GM21423 (cell line): ENCODE data around the gene CACNA2D2.

Experiments used
- ATAC-seq: cut with Tn5 transposase; IDR thresholded peaks from one replicate; pipeline ENCODE4 v1.9.1; 2021; ENCODE audit warnings: mild to moderate bottlenecking, moderate library complexity; ENCODE audit not compliant: unreplicated experiment

Gene CACNA2D2

DNA sequence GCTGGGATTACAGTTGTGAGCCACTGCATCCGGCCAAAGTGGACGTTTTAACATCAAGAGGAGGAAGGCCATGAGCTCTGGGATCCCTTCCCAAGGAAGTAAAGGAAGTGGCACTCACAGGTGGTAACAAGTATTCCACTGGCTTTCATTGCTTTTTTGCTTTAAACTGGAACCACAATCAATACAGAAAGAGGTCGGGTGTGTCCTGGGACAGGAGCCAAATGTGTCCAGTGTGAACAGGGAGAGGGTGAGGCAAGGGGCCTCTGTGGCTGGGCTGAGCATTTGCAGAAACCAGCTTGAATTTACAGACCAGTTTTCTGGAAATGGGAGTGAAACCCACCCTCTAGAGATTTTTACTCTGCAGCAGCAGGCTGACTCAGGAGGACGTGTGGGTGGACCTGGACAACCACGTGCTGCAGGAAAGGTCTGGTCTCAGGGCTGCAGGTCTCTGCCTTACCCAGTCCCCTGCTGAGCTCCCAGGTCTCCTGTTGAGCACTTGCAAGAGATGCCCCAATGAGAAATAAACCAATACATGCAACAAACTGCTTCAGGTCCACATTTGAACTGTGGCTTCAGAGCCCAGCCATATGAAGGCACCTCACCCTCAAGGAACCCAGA, 101.3 kb downstream of the CACNA2D2 start:
- no peak for ATAC-seq

DNA sequence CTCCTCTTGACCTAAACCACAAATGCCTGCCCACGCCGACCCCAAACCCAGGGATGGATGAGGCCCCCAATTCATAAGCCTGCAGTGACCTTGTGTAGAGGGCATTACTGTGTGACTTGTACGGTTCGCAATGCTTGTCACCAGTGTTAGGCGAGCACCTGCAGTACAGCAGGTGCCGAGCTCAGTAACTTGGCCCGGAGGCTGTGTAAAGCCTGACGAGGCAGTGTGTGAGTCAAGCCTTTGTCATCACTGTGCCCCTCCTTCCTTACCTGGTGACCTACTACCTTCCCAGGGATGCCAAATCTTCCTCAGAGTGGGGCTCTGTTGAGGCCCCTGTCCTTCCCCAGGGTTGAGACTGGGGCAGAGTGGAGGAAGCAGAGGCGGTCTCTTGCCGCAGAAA, 106.9 kb downstream of the CACNA2D2 start:
- no peak for ATAC-seq

DNA sequence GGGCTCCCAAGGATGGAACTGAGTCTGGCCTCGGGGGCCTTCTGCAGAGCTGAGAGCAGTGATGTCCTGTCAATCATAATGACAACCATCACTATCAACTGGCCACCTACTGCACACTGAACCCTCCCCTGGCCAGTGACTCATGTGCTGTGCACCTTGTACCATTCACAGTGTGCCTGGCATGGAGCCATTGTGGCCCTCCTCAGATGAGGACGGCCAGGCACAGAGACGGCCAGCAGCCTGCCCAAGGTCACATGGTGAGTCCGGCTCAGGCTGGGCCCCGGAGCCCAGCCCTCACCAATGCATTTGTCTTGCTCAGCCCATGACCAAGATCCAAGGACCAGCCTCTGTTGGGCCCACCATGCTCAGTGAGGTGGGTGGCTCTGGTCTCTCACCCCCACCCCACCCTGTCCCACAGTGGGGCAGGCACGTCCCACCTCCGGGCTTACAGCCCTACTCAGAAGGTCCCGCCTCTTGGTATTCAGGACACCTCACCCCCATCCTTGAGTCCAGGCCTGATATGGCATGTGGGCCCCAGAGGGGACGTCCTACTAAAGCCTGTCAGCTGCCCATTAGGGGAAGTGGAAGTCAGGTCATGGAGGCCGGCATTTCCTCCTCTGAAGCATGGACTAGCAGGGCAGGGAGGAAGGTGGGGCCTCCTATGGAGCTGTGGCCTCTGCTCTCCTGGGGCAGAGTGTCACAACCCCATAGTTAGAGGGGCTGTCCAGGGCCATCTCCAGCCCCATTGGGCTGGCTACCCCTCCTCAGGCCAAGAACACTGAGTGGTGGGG, 108.2 kb downstream of the CACNA2D2 start:
- ATAC-seq, result no peak

DNA sequence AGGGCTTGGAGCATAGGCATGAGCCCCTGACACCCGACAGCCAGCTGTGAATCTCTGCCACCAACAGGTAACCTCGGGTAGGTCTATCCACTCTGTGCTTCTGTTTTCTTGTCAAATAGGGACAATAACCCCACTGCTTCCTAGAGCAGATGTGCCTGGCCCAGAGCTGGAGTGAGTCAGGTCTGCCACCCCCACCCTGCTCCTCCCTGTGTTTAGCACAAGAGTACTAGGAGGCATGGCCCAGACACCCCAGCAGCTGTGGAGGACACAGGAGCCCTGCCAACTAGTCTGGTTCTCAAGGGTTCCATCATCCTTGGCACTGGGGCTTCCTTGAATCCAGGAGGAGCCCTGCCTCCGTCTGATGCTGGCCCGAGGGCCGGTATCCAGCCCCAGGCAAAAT, 110.4 kb downstream of the CACNA2D2 start:
- ATAC-seq, result no peak

DNA sequence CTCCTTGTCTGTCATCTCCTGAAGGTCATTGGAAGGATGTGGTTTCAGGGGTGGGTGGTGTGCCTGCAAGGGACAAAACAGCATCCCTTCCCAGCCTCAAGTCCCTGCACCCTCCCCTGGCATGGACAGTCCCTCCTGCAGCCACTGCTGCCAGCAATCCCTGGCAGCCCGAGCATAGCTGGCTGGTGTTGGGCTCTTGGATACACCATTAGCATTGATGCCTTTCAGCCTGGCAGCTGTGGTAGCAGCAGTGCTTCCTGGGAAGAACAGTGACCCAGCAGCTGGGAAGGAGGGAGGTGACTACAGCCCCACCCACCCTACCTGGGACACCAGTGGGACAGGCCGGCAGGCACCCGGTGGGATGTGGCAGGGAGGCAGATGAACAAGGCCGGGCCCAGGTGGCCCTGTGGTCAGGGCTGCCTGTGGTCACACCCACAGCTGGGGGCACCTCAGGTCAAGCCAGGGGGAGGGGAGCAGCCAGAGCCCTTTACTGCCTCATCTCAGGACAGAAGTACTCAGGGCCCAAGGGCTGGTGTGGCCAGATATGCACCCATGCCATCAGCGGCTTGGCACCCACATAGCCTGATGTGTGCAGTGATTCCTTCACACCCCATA, 111.2 kb downstream of the CACNA2D2 start:
- no peak for ATAC-seq

DNA sequence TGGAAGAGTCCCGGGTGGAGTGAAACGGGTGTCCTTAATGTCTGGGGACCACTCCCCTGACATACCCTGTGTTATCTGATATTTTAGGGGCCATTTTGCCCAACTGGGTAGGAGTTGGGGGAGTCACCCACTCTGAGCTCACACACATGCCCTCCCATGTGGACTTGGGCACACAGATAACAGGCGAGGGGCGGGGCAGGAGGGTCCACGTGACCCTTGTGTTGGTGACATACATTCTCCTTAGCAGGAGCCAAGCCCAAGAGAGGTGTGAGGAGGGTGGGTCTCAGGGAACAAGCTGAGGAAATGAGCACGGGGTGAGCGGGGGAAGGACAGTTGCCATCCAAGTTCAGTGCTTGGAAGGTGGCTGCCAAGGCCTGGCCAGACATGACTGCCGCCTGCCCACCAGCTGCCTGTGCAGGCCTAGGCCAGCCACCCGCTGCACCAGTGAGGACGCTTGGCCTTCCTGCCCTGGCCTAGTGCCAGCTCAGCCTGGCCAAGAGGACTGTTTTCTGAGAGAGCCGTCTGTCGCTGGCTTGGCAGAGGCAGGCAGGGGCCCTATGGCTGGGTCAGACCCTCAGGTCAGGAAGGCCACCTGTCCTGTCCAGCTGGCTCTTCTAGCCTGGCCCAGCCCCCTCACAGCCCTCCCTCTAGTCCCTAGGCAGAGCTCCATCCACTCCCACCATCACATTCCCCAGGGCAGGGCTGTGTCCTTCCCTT, 112.8 kb downstream of the CACNA2D2 start:
- no peak for ATAC-seq

DNA sequence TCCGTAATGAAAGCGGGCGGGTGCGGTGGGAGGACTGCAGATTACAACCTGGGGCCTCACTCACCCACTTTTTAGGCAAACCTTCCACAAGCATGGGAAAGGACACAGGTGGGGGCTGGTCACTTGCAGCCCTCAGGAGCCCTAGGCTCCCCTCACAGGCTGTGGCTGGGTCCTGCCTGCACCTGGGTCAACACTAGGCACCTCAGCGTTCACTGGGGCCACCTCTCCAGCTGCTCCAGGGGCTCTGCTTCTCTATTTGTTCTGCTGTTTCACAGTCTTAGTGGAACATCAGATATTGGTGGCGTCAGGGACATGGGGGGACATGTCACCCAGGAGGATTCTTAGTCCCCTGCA, 114.0 kb downstream of the CACNA2D2 start:
- no peak for ATAC-seq

DNA sequence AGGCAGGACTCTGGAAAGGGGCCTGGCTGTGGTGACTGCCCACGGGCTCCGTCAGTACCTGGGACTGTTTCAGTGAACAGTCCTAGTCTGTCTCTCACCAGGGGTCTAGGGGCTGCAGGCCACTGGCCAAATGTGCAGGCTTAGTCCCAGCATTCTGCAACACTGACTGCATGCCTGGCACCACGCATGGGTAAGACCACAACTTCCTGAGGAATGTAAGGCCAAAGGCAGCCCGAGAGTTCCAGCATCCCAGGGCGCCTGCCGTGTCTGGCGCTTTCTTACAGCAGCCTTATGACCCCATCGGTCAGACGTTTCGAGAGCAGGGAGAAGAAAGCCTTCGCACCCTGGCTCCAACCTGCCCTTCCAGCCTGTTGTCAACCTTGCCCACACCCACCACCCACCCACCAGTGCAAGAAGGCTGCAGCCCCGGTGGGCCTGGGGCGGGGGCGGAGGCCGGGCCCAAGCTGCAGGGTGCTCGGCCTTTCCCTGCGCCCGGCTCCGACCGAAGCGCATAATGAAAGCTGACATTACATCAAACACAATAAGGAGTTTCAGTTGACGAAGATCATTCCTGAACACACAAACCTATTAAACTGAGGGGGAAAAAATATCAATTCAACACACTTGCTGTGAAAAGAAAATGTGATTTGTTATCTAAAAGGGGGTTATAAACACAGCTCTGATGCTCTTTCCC, 114.6 kb downstream of the CACNA2D2 start:
- ATAC-seq, result no peak

DNA sequence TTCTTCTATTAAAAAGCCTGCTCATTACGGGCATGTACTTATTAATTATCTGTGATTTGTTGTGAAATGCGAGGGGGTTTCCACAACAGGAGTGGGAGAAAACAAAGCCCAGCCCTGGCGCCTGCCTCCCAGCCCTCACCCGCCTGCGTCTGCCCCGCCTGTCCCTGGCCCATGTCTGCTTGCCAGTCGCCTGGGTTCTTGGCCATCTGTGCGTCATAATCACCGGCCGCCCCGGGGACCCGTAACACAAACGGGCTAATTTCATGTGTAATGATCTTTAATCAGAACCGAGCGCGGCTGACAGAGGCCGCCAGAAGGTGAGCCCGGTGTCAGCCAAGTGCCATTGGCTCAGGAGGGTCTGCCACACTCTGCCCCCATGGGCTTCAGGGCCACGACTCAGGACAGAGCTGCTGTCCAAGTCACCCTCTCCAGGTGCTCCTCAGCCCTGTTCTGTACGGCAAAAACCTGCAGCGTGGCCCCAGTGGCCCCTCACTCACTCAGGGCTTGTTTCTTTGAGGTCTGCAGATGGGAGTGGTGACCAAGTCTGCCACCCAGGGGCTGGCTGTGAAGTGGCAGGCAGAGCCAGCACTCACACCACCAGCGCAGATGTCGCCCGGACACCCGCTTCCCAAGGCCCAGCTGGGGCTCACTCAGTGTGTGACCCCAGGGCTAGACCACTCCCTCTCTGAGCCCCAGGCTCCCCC, 115.3 kb downstream of the CACNA2D2 start:
- ATAC-seq, result no peak

DNA sequence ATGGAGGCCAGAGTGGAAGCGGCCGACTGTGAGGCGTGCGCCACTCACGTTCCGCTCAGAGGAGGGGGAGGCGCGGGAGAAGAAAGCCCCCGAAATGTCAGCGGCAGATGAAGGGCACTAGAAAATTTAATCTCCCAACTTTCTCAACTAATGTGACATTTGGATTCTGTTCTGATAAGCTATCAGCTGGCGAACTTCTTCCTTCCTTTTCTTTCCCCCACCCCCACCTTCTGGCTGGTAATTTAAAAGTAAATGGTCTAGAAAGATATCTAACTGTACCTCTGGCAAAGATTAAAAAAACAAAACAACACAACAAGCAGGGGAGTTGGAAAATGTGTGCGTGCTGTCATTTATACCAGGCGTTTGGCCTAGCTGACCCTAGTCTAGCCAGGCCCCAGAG, 117.7 kb downstream of the CACNA2D2 start:
- ATAC-seq, result no peak

DNA sequence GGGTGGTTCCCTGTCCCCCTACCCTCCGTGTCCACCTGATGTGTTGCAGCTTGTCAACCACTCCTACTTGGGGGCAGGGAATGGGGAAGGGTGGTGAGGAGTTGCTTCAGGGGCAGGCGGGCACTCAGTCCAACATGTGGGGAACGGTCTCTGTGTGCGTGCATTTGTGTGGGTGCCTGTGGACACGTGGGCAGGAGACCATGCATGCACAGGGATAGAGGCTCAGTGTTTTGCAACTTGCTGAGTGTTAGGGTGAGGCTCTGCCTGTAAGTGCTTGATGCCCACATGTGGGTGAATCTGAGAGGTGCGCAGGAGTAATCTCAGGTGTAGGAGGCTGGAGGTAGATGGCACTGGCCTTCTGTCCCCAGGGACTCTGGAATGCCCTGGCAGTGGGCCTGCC, 119.7 kb downstream of the CACNA2D2 start:
- ATAC-seq, result no peak

DNA sequence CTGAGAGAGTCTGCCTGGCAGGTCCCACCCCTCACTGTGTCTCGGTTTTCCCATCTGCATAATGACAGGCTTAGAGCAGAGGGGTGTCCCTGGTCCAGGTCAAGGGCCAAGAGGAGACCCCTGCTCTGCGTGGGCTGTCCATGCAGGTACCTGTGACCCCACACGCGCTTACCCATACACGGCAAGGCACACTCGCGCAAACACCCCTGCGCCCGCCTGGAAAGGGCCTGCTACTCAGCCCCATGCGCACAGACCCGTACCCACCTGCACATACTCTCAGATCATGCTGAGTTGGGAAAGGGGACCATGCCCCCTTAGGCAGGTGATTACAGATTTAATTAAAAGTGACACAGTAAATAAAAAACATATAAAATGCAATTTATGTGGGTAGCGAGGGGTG, 120.7 kb downstream of the CACNA2D2 start:
- ATAC-seq, result no peak

DNA sequence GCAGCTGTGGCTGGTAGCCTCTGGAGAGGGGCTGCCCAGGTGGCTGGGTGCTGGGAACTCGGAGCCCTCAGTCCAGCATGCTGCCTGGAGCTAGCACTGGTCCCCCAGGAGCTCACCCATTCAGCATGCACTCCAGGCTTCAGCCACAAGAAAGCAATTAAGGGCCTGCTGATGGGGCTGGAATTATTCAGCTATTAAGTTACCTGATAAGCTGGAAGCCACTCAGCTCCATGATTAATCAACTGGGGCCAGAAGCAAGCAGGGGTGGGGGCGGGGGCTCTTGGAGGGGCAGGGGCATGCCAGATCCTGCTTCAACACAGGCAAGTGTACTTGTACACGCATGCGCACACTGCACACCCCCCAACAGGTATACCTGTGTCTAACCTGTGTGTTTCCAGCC, 122.1 kb downstream of the CACNA2D2 start:
- no peak for ATAC-seq

DNA sequence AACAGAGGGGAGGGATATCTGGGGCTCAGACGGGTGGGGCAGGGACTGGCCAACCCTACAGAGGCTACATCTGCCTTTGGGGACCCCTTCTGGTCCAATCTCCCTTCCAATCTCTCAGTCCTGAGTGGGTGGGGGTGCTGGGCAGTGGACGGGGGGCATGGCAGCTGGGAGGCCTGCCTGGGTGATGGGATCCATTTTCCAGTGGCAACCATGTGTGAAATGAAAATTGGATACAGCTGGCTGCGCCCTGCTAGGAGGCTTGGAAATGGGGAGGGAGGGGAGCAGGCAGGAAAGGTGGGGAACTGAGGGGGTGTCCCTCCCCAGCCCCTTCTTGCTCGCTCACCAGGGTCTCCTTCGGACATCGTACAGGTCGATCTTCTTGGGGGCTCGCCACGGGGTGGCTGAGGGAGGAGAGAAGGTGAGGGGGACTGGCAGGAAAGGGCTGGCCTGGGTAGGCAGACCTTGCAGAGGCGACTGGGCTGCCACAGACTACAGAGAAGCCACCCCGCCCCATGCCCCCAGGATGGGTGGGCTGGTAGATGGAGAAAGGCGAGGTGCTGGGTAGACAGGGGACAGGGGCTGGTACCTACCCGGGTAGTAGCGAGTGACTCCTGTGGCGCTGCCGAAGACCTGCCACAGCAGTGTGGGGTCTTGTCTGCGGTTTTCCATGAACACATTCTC, 122.9 kb downstream of the CACNA2D2 start:
- ATAC-seq, result no peak

DNA sequence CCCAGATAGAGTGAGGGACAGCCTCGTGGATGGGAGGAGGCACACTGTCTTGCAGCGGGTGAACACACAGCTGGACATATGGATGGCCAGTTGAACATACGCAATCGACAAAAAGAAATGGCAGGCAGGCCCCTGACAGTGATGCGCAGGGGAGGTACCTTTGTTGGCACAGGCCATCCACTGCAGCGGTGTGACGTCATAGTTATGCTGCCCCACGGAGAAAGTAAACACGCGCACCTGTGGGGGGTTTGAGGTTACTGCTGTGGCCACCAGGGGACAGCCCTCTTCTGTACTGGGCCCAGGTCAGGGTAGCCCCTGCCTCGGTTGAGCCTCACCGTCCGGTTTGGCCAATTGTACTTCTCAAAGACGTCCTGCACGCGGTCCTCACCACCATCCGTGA, 124.7 kb downstream of the CACNA2D2 start:
- ATAC-seq, result no peak

DNA sequence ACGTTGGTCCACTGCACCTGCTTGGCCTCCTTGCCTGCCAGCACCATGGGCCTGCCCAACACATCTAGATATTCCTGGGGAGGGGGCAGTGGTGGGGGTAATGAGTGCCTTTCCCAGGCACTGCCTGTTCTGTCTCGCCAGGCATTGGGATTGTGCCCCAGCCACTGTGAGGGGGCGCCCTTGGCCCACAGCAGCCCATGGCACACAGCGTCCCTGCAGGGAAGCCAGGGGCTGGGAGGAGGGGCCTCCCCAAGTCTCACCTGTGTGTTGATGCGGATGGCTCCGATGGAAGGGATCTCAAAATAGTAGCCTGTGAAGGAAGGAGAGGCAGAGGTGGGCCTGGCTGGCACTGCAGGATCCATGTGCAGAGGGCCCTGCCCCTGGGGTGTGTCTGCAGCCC, 125.4 kb downstream of the CACNA2D2 start:
- no peak for ATAC-seq

DNA sequence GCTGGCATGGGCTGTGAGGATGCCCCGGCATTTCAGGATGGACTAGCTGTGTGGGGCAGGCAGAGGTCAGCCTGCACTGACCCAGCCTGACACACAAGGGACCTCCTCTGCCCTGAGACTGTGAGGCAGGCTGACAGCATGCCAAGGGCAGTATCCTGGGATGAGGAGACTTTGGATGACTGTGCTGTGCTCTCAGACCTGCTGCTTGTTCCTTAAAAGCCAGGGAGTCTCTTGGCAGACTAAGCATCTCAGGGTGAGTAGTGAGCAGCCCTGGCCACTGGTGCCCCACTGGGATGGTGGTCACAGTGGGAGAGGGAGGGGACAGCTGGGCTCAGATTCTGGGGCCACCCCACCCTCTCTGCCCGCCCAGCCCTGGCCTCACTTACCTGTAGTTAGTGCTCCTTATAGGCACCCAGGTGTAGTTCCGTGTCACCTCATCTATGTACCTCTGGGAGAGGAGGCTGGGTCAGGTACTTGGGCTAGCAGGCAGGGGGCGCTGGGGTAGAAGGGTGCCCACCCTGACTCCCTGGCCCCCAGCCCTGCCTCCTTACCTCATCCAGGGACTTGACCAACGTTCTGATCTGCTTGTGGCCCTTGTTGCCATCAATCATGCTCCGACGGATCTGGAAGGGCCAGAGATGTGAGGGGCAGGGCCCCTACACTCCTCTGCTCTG, 128.0 kb downstream of the CACNA2D2 start:
- no peak for ATAC-seq

DNA sequence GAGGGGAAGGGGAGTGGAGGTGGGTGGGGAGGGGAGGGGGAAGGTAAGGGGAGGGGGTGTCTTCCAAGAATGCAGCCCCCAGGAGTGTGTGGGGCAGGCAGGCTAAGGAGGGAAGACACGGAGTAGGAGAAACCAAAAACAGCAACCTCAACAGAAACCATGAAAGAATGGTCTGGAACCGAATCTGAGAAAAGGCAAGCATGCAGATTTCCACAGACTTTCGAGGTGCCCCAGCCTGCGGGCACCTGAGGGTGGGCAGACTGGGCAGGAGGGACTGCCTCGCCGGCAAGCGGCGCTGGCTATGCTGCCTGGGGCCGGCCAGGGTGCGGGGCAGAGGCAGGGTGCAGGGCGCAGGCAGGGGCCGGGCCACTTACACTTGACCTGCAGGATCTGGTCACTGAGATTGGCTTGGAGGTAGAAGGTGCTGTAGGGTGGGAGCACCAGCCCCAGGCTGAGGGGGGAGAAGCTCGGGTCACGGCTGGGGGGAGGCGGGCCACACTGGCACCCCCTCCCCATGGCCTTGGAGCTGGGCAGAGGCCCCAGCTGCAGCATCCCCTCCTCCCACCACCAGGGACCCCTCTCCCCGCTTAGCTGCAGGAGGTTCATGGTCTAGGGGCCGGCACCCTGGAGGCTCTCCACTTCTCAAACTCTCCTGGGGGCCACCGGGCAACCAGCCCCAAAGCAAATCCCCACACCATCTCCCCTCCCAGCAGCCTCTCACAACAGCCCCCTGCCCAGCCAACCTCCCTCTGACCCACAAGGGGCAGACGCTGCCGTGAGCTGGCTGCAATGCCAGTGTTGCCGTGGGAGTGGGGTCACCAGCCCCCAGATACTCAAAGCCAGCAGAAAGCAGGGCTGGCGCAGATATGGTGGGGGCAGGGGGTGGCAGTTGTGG, 128.8 kb downstream of the CACNA2D2 start:
- no peak for ATAC-seq
